Measurements from ENCODE around the gene ZKSCAN3. TPM values are rescaled to one million over a fixed set of nuclear protein-coding genes. Genes with fewer than 3 reads are reported as not detected.

Gene ZKSCAN3
- total and polyA plus RNA-seq, 2 of the 8 experiments (the other 6 are each of a cell fraction or from before 2014, with no cell fraction given) = 2.7 to 9.8 TPM

- TF ChIP-seq KDM4A (IDR thresholded peaks at IDR 0.05; ENCODE audit: low read depth, low read length, severe bottlenecking) (no peak), KDM5A (IDR thresholded peaks at IDR 0.05; ENCODE audit: low read length) (no peak), SAP30 (IDR thresholded peaks at IDR 0.05; ENCODE audit: insufficient read depth, insufficient replicate concordance, low read length) (no peak), EZH2 (IDR thresholded peaks at IDR 0.05; ENCODE audit: low read depth, low read length, severe bottlenecking) (no peak), CREB1 (IDR thresholded peaks at IDR 0.05) (no peak)
- TF ChIP-seq, protein P1, sequence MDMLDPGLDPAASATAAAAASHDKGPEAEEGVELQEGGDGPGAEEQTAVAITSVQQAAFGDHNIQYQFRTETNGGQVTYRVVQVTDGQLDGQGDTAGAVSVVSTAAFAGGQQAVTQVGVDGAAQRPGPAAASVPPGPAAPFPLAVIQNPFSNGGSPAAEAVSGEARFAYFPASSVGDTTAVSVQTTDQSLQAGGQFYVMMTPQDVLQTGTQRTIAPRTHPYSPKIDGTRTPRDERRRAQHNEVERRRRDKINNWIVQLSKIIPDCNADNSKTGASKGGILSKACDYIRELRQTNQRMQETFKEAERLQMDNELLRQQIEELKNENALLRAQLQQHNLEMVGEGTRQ (IDR thresholded peaks at IDR 0.05; ENCODE audit: low read length) = no peak
Measured at GRCh38 chr6:28408076-28408802, 58.5 kb downstream of the ZKSCAN3 start (continued).

Data from H1 (cell line).